ENCODE measurements around the gene COG2. TPM values are rescaled to one million over a fixed set of nuclear protein-coding genes. Genes with fewer than 3 reads are reported as not detected.

Gene COG2
- total RNA-seq, 1 experiment from 2014 or later: 46.9 TPM

DNA sequence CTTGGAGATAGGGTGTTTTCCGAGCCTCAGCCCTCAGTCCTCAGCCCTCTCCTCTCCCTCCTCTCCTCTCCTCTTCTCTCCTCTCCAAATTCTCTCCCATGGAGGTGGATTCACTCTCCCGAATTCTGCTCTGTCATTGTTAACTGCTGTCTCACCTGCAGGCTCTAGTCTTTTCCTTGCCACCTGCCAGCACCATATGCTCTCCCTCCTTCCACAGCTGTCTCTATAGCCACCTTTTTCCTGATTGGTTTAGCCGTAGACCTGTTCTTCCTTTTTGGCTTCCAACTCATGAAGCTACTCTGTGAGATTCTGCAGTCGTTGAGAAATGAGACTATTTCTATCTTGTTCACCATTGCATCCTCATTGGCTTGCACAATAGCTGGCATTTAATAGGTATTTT, 19.7 kb downstream of the COG2 start:
- Histone ChIP-seq H3K4me3 (ENCODE audit: low read depth, low read length) (no peak overlapping the region), H3K4me1 (peaks cover 9% of the 10 kb centered on the region), H3K27me3 (replicated peaks; ENCODE audit: control insufficient read depth, insufficient read depth, low read length) (no peaks in the 10 kb centered on the region), H3K36me3 (ENCODE audit: control insufficient read depth, insufficient read depth, low read length) (peaks cover 4% of the 10 kb centered on the region; the same call in 1 of the 2 replicates), H3K9me3 (no peaks in the 10 kb centered on the region)
- POLR2A ChIA-PET: no interaction called here
- no TSS peak for BruUV-seq (replicated peaks)
- H3K9me3 Mint-ChIP-seq (ENCODE audit: unreplicated experiment): no peaks in the 10 kb centered on the region
- peaks cover 14% of the 10 kb centered on the region for H3K4me1 Mint-ChIP-seq (ENCODE audit: low read depth, unreplicated experiment)
- H3K36me3 Mint-ChIP-seq (ENCODE audit: insufficient read depth, unreplicated experiment): peaks cover 36% of the 10 kb centered on the region
- no peak for DNase-seq
- H3K27ac Mint-ChIP-seq (ENCODE audit: unreplicated experiment): peak overlapping the region; percentile 18
- H3K4me3 Mint-ChIP-seq (ENCODE audit: unreplicated experiment): no peak overlapping the region
- no peaks in the 10 kb centered on the region for H3K27me3 Mint-ChIP-seq (ENCODE audit: insufficient read depth, unreplicated experiment)
- CTCF ChIA-PET: no interaction called here
- TF ChIP-seq CTCF (IDR thresholded peaks at IDR 0.05; ENCODE audit: insufficient read depth in 1 of 2, low read depth in 1 of 2, low read length in 1 of 2, severe bottlenecking in 1 of 2, unreplicated experiment in 1 of 2): no peak
- intact Hi-C loops (cut with micrococcal nuclease; ENCODE audit: unreplicated experiment): no loop called here

- no peak for DNase-seq
- H3K4me1 Mint-ChIP-seq (ENCODE audit: low read depth, unreplicated experiment): no peaks in the 10 kb centered on the region
- peaks cover 57% of the 10 kb centered on the region for H3K36me3 Mint-ChIP-seq (ENCODE audit: insufficient read depth, unreplicated experiment)
- CTCF ChIA-PET: no interaction called here
- H3K27ac Mint-ChIP-seq (ENCODE audit: unreplicated experiment): no peak overlapping the region
- no TSS peak for BruUV-seq (replicated peaks)
- Histone ChIP-seq H3K27me3 (replicated peaks; ENCODE audit: control insufficient read depth, insufficient read depth, low read length) (no peaks in the 10 kb centered on the region), H3K9me3 (no peaks in the 10 kb centered on the region), H3K4me3 (ENCODE audit: low read depth, low read length) (no peak overlapping the region), H3K4me1 (no peaks in the 10 kb centered on the region), H3K36me3 (ENCODE audit: control insufficient read depth, insufficient read depth, low read length) (peaks cover 4% of the 10 kb centered on the region)
- no peaks in the 10 kb centered on the region for H3K27me3 Mint-ChIP-seq (ENCODE audit: insufficient read depth, unreplicated experiment)
- POLR2A ChIA-PET: interaction anchor here (0.6 kb wide), 1 partner anchor 244 kb away, joined by 3 read pairs; no protein-coding TSS in a partner anchor
- intact Hi-C loops (cut with micrococcal nuclease; ENCODE audit: unreplicated experiment): no loop called here
- H3K4me3 Mint-ChIP-seq (ENCODE audit: unreplicated experiment): no peak overlapping the region
- H3K9me3 Mint-ChIP-seq (ENCODE audit: unreplicated experiment): no peaks in the 10 kb centered on the region
- no peak for TF ChIP-seq CTCF (IDR thresholded peaks at IDR 0.05; ENCODE audit: insufficient read depth in 1 of 2, low read depth in 1 of 2, low read length in 1 of 2, severe bottlenecking in 1 of 2, unreplicated experiment in 1 of 2)
These were observed 25.9 kb downstream of the COG2 start for GRCh38 chr1:230668227-230668626.

DNA sequence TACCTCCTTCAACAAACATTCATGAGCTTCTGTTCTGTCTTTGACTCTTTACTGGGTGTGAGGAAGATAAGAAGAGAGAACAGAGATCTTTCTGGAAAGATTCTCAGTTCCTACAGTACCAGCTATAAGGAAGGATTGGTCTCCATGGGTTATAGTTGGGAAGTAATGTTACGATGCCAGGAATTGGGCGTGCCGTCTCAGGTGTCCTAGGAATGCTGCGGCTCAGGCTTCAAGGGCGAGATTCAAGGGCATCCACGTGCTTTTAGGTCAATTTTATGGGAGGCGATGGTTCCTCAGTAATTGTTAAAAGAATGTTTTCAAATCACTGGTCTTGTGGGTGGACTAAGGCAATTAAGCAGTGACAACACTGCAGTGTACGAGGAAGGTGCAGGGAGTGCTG, 27.3 kb downstream of the COG2 start:
- no peak for DNase-seq
- peaks cover 4% of the 10 kb centered on the region for H3K36me3 ChIP-seq (ENCODE audit: control insufficient read depth, insufficient read depth, low read length)
- BruUV-seq (replicated peaks): no TSS peak
- no peaks in the 10 kb centered on the region for H3K27me3 ChIP-seq (replicated peaks; ENCODE audit: control insufficient read depth, insufficient read depth, low read length)
- POLR2A ChIA-PET: no interaction called here
- Mint-ChIP-seq H3K4me1 (ENCODE audit: low read depth, unreplicated experiment) (no peaks in the 10 kb centered on the region), H3K27ac (ENCODE audit: unreplicated experiment) (no peak overlapping the region), H3K4me3 (ENCODE audit: unreplicated experiment) (no peak overlapping the region), H3K9me3 (ENCODE audit: unreplicated experiment) (no peaks in the 10 kb centered on the region), H3K36me3 (ENCODE audit: insufficient read depth, unreplicated experiment) (peaks cover 57% of the 10 kb centered on the region), H3K27me3 (ENCODE audit: insufficient read depth, unreplicated experiment) (no peaks in the 10 kb centered on the region)
- intact Hi-C loops (cut with micrococcal nuclease; ENCODE audit: unreplicated experiment): no loop called here
- no peak for TF ChIP-seq CTCF (IDR thresholded peaks at IDR 0.05; ENCODE audit: insufficient read depth in 1 of 2, low read depth in 1 of 2, low read length in 1 of 2, severe bottlenecking in 1 of 2, unreplicated experiment in 1 of 2)
- CTCF ChIA-PET: no interaction called here
- H3K9me3 ChIP-seq: no peaks in the 10 kb centered on the region
- no peaks in the 10 kb centered on the region for H3K4me1 ChIP-seq
- H3K4me3 ChIP-seq (ENCODE audit: low read depth, low read length): no peak overlapping the region

Measured in Caco-2 (cell line).